Measurements from ENCODE around the gene MYO18B. TPM values are rescaled to one million over a fixed set of nuclear protein-coding genes. Genes with fewer than 3 reads are reported as not detected.

Gene MYO18B
- total and polyA plus RNA-seq, 2 donors (not counting 1 experiment from before 2014, with no cell fraction given): 0.15 TPM; not detected in 1

DNA sequence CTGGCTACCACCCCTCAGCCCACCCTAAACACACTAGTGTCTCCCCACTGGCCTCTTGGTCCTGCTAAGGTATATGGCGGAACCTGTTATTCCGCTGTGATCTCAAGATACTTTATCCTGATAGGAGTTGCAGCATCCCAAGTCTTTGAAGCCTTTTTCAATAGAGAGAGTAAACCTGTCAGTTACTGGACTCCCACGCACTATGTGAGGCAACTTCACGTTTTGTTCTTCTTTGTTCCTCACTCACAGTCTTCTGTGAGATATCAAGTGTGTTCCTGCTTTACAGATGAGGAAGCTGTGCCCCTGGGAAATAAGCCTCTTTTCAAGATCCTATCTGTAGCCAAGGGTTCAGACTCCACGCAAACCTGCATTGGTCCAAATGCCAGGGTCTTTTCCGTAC, 127.8 kb downstream of the MYO18B start:
- Mint-ChIP-seq H3K4me3 (no peak overlapping the region), H3K9me3 (ENCODE audit: insufficient read depth) (no peaks in the 10 kb centered on the region), H3K4me1 (no peaks in the 10 kb centered on the region), H3K27me3 (peaks cover 21% of the 10 kb centered on the region), H3K27ac (no peak overlapping the region)
- H3K9me3 ChIP-seq (ENCODE audit: control extremely low read depth in 1 of 3, control insufficient read depth in 2 of 3, insufficient read depth in 1 of 3, low read length in 2 of 3): no peaks in the 10 kb centered on the region
- ChIA-PET POLR2A (no interaction called here), CTCF (no interaction called here)
- DNase-seq (no peak), ATAC-seq (ENCODE audit: low read depth) (no peak)
- H3K4me2 ChIP-seq (replicated peaks; ENCODE audit: low read depth, low read length, poor library complexity, severe bottlenecking): no peak overlapping the region
- H3K4me1 ChIP-seq (ENCODE audit: control insufficient read depth in 2 of 2, insufficient read depth in 2 of 2, low read length in 2 of 2): no peaks in the 10 kb centered on the region
- TF ChIP-seq, protein P1, sequence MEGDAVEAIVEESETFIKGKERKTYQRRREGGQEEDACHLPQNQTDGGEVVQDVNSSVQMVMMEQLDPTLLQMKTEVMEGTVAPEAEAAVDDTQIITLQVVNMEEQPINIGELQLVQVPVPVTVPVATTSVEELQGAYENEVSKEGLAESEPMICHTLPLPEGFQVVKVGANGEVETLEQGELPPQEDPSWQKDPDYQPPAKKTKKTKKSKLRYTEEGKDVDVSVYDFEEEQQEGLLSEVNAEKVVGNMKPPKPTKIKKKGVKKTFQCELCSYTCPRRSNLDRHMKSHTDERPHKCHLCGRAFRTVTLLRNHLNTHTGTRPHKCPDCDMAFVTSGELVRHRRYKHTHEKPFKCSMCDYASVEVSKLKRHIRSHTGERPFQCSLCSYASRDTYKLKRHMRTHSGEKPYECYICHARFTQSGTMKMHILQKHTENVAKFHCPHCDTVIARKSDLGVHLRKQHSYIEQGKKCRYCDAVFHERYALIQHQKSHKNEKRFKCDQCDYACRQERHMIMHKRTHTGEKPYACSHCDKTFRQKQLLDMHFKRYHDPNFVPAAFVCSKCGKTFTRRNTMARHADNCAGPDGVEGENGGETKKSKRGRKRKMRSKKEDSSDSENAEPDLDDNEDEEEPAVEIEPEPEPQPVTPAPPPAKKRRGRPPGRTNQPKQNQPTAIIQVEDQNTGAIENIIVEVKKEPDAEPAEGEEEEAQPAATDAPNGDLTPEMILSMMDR (IDR thresholded peaks at IDR 0.05): no peak
- no peak for TF ChIP-seq EZH2 (IDR thresholded peaks at IDR 0.05; ENCODE audit: borderline replicate concordance, insufficient read depth, low read depth, low read length, poor library complexity, severe bottlenecking)
- H4K20me1 ChIP-seq (ENCODE audit: control insufficient read depth, insufficient read depth, low read length, poor library complexity, severe bottlenecking): no peaks in the 10 kb centered on the region
- H2AFZ ChIP-seq (ENCODE audit: insufficient read depth, low read depth, low read length, poor library complexity, severe bottlenecking): no peak overlapping the region
- no peak overlapping the region for H3K27ac ChIP-seq (ENCODE audit: low read length in 2 of 2)
- intact Hi-C loops (cut with micrococcal nuclease): no loop called here
- H3K27me3 ChIP-seq (replicated peaks in 1 of 4; ENCODE audit: control extremely low read depth in 1 of 4, control insufficient read depth in 3 of 4, insufficient read depth in 4 of 4, low read length in 3 of 4): peaks cover 0 to under 1% (median 0%) of the 10 kb centered on the region in 4 experiments
- no peaks in the 10 kb centered on the region for H3K36me3 ChIP-seq (replicated peaks in 1 of 2; ENCODE audit: control extremely low read depth in 1 of 2, control insufficient read depth in 1 of 2, extremely low read depth in 1 of 2, insufficient read depth in 2 of 2, low read length in 1 of 2)
- H3K9ac ChIP-seq (ENCODE audit: low read length): no peak overlapping the region
- WGBS (ENCODE audit: insufficient coverage): 79% methylated on average over 5 of the region's 6 CpGs
- no peak overlapping the region for H3K4me3 ChIP-seq (ENCODE audit: control extremely low read depth in 1 of 5, extremely low read depth in 1 of 5, insufficient read depth in 1 of 5, low read depth in 2 of 5, low read length in 4 of 5)
- no peaks in the 10 kb centered on the region for H3K79me2 ChIP-seq (ENCODE audit: control insufficient read depth, insufficient read depth, low read length)

GRCh38 chr22:25874327-25874726, 132.3 kb downstream of the MYO18B start:
- intact Hi-C loops (cut with micrococcal nuclease): no loop called here
- Histone ChIP-seq H3K27ac (ENCODE audit: low read length in 2 of 2) (no peak overlapping the region), H2AFZ (ENCODE audit: insufficient read depth, low read depth, low read length, poor library complexity, severe bottlenecking) (no peak overlapping the region), H3K27me3 (replicated peaks in 1 of 4; ENCODE audit: control extremely low read depth in 1 of 4, control insufficient read depth in 3 of 4, insufficient read depth in 4 of 4, low read length in 3 of 4) (no peaks in the 10 kb centered on the region), H4K20me1 (ENCODE audit: control insufficient read depth, insufficient read depth, low read length, poor library complexity, severe bottlenecking) (no peaks in the 10 kb centered on the region), H3K4me1 (ENCODE audit: control insufficient read depth in 2 of 2, insufficient read depth in 2 of 2, low read length in 2 of 2) (no peaks in the 10 kb centered on the region), H3K4me3 (ENCODE audit: control extremely low read depth in 1 of 5, extremely low read depth in 1 of 5, insufficient read depth in 1 of 5, low read depth in 2 of 5, low read length in 4 of 5) (no peak overlapping the region), H3K9me3 (ENCODE audit: control extremely low read depth in 1 of 3, control insufficient read depth in 2 of 3, insufficient read depth in 1 of 3, low read length in 2 of 3) (no peaks in the 10 kb centered on the region), H3K9ac (ENCODE audit: low read length) (no peak overlapping the region), H3K79me2 (ENCODE audit: control insufficient read depth, insufficient read depth, low read length) (no peaks in the 10 kb centered on the region), H3K4me2 (replicated peaks; ENCODE audit: low read depth, low read length, poor library complexity, severe bottlenecking) (no peak overlapping the region), H3K36me3 (replicated peaks in 1 of 2; ENCODE audit: control extremely low read depth in 1 of 2, control insufficient read depth in 1 of 2, extremely low read depth in 1 of 2, insufficient read depth in 2 of 2, low read length in 1 of 2) (no peaks in the 10 kb centered on the region)
- Mint-ChIP-seq H3K4me1 (no peaks in the 10 kb centered on the region), H3K4me3 (no peak overlapping the region), H3K27ac (no peak overlapping the region), H3K9me3 (ENCODE audit: insufficient read depth) (no peaks in the 10 kb centered on the region), H3K27me3 (peaks cover 18% of the 10 kb centered on the region)
- ATAC-seq (ENCODE audit: low read depth) (no peak), DNase-seq (no peak)
- TF ChIP-seq EZH2 (IDR thresholded peaks at IDR 0.05; ENCODE audit: borderline replicate concordance, insufficient read depth, low read depth, low read length, poor library complexity, severe bottlenecking): no peak
- TF ChIP-seq, protein P1 (IDR thresholded peaks at IDR 0.05): no peak
- ChIA-PET CTCF (no interaction called here), POLR2A (no interaction called here)
- WGBS (ENCODE audit: insufficient coverage): 96% methylated on average over 11 of the region's 11 CpGs
